Hematopoietic multipotent progenitor cell treated with erythropoietin and hydrocortisone succinate and interleukin-3 and kit ligand, for 15 days (in vitro differentiated cells): ENCODE results near the gene NR3C2.

Experiments
- DNase-seq: peaks from one replicate; pipeline ENCODE4 v3.0.0-alpha.2; 2015; ENCODE audit warnings: low spot score

The NR3C2 gene

DNA sequence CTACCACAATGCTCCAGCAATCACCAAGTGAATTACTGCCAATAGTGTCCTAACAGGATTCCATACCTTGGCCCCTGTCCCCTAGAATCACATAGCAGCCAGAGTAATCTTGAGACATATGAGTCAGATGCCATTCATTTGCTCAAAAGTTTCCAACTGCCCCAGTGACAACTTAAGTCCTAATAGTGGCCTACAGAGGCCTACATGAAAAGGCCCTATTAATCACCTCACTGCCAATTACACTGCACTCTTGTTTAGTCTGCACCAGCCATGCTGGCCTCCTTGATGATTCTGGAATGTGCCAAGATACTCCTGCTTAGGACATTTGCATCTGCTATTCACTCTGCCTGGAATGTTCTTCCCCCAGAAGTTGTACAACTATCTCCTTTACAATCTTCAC, 130.7 kb downstream of the NR3C2 start:
- DNase-seq, result no peak

DNA sequence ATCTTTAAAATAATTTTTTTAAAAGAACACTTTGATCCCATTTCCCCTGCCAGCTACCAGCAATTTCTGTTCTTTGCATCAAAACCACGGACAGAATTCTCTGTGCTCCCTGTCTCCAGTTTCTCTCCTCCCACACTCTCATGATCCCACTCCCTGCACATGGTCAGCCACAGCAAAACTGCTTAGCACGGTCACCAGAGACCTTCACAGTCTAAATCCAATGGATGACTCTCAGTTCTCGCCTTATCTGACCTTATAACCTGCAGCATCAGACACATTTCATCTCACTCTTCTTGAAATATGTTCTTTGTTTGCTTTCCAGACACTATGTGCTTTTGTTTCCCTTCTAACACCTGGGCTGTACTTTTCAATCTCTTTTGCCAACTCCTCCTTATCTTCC, 131.5 kb downstream of the NR3C2 start:
- DNase-seq, result no peak

DNA sequence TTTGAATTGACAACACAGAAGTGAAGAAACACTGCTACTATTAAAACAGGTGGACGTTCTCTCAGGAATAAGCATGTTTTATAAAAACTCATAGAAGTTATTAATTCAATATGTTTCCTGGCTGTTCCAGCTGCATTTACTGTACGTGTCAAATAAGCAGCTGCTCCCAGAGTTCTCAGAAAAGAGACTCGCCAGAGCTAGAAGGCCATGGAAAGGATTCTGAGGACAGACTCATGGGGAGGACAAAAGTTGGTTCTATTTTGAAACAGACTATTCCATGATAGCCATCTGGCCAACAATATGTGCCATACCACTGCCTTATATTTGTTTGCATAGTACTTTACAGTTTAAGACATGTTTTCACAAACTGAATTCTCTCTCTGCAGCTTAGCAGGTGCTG, 136.5 kb downstream of the NR3C2 start:
- DNase-seq, result no peak

DNA sequence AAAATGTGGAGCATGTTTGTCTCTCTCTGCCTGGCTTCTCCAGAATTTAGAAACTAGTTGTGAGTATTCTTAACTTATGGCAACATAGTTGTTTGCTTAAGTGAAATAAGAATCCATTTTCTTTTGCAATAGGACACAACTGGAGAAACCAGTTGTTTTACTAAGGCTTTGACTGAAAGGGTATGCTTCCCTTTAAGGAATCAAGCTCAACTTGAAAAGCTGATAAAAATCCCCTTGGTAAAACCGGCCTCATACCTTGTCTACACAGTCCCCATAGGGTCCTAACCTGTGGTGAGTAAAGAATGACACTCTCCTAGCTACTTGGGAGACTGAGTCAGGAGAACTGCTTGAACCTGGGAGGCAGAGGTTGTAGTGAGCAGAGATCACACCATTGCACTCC, 139.8 kb downstream of the NR3C2 start:
- DNase-seq, result no peak

DNA sequence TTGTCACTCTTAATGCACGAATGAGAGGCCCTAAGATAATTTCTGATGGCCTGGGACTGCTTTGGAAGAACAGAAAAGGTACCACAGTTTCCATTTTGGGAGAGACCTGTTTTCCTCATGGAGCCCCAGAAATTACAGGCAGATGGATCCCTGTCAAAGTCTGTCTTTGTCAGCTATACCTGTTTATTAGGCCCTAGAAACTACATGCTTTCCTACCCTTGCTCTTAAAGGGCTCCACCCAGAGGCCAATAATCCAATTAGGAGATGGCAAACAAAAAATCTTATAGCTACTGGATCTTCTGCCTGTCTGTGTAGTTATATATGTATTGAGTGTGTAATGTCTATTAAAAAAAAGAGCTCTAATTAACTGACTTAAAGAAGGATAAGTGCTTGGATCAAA, 141.3 kb downstream of the NR3C2 start:
- DNase-seq, result no peak

DNA sequence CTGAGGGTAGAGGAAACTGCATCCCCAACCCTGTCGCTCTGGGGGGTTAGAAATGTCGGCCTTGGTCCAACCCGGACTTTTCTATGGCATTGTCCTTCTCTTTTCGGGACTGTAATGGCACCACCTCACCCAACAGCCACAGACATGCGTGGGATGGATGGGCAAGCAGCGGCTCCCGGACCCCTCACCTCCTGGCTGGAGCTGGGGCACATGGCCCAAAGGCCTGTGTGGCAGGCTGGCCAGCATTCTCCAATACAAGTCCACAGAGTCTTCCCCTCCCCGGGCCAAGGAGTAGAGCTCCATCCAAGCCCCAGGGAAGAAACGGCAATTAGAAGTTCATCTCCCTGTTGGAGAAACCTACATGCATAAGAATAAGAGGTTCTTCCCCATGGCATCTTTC, 142.9 kb downstream of the NR3C2 start:
- DNase-seq, result no peak

DNA sequence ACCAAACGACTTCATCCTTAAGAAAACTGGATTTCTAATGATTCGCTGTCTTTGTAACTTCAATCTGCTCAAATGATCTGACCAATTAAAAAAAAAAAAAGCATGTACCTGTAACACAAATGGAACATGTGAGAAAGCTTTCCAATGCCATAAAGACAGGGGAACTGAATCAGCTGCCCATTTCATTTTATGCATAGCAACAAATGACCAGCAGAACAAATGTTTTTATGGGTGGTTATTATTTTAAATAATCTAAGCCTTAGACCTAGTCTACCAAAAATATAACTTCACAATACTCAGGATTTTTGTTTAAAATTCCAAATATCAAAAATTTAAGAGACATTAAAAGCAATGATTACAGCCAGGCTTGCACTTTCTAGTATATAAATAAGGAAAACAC, 145.7 kb downstream of the NR3C2 start:
- DNase-seq, result no peak

DNA sequence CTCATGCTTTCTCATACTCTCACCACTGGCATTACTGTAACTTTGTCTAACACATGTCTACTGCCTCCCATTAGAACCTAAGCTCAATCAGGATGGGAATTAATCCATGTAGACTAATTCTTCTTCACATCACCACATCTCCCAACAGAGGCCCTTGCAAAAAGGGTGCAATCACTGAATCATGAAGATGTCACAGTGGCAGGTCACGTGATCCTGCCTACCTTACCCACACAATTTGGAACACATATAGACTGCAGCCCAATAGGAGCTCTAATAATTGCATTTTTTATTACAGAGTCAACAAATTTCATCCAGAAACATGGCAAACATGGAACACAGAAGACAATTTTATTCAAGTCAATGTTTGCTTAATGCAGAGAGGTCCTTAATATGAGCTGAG, 146.6 kb downstream of the NR3C2 start:
- DNase-seq, result no peak

DNA sequence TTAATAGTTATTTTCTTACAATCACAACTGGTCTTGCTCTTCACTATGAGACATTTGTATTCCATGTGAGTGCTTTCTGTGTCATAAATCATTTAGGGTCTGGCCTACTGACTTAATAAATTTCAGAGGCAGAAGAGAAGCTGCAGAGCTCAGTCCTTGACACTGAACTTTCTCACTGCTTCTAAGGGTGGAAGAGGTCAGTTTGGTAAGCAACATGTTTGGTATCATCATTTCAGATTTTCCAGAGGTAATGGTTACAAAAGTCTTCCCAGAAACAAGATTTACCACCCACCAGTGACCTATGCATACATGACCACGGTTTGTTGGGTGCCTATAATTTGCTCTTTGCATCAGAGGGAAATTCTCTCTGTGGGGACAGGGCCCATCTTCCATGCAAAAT, 148.6 kb downstream of the NR3C2 start:
- DNase-seq, result no peak

DNA sequence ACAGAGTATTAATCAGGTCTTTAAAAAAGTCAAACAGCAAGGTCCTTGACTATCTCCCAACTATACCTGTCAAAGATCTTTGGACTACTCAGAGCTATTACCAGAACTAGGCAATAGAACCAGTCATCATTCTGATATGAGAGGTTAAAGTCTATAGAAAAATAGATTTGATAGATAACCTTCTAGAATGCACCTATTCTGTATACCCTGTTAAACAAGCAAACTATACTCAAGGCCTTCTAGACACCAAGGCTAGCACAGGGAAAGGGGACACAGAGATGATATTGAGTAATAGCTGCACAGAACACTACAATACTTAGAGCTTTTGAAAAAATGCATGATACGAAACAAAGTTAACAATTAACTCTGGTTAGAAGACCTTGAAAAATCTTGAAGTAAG, 149.5 kb downstream of the NR3C2 start:
- DNase-seq, result no peak

DNA sequence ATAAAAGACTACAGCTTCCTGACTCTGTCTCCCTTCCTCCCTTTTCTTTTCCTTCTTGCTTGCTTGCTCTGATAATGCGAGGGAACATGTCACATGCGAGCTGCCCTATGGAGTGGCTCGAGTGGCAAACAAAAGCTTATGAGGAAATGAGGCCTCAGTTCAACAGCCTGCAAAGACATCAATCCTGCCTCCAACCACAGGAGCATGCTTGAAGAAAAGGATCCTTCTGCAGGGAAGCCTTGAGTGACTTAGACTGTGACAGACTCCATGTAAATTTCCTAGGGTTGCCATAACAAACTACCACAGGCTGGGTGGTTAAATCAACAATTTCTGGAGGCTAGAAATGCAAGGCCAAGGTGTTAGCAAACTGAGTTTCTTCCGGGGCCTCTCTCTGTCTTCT, 152.5 kb downstream of the NR3C2 start:
- DNase-seq, result no peak

DNA sequence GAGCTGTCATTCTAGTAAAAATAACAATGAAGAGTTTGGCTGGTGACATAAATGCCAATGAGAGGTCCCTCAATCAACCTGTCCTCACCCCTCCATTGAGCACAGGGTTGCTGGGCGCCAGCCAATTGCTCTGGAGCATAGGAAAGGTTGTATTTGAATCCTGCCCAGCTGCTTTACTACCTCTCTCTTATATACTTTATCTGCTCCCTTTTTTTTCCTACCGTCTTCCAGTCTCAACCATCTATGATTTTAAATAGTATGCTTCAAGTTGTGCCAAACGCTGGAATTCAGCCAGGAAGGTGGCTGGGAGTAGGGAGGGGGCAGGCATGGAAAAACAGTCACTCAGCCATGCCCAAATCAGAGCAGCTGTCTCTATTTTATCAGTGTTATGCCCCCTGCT, 153.8 kb downstream of the NR3C2 start:
- no peak for DNase-seq

DNA sequence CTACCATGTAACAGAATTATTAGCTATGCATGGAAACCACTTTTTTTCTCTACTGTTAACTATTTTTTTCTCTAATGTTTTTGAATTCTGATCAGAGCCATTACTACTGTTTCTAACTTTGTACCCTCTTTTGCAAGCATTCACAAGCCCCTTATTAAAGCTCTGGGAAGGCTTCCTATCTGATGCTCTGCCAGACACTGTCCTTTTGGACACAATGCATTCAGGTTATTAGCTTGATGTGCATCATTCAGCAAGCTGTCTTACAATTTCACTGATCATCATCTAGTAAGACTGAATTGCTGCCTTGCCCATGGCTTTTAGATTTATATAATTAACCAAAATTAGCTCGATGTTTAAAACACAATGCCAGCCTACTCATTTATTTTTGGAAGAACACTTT, 155.1 kb downstream of the NR3C2 start:
- DNase-seq, result no peak

DNA sequence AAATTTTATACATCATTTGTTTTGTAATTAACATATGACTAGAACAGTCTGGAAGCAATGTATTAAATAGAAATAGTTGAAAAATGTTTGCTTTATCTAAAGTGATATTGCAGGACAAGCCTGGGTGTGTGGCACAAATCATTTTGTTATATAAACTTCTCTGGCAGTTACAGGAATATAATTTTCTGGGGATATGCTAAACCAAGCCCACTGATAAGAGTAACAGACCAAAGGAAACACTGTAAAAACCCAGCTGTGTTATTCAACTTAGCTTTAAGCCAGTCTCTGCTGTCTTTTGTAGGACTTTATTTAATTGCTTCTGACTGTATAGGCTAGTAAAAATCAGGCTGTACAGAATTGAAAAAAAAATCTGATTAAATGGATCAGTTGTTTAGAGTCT, 156.2 kb downstream of the NR3C2 start:
- DNase-seq, result no peak

DNA sequence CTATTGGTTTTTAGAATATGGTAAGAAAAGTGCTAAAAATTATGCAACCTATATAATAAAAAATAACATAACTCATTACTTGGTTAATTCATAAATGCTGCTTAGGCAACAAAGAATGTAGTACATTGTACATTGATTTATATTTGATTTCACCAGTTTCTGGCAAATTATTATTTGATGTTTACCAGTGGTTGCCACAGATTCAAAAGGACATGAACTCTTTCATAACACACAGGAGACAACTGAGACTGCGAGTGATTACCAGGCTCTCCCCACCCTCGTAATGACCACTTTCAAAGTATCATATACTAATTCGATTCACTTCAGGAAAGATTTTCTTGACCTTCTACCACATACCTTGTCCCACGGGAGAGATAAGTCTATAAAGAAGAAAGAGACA, 158.5 kb downstream of the NR3C2 start:
- DNase-seq, result no peak

DNA sequence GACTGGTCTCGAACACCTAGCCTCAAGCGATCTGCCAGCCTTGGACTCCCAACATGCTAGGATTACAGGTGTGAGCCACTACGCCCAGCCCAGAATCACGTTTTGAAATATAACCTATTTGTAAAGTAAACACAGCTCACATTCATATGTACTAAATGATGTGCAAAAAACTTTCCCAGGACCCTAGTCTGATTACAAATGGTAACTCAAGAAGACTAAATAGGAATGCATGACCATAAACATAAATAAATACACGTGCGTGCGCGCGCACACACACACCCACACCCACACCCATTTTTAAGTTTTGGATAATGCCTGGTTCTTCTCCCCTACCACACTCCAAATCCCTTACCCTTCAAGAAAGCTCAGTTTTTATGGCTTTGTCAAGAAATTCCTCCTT, 163.9 kb downstream of the NR3C2 start:
- DNase-seq, result no peak

DNA sequence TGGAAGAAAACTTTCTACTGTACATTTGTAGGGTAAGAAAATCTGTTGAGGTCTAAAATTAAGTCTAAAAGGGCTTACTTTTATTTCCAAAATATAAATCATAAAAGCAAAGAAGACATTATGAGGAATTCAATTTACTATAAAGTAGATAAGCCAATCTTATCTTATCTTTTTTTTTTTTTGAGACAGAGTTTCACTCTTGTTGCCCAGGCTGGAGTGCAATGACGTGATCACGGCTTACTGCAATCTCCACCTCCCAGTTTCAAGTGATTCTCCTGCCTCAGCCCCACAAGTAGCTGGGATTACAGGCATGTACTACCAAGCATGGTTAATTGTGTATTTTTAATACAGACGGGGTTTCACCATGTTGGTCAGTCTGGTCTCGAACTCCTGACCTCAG, 166.9 kb downstream of the NR3C2 start:
- no peak for DNase-seq

DNA sequence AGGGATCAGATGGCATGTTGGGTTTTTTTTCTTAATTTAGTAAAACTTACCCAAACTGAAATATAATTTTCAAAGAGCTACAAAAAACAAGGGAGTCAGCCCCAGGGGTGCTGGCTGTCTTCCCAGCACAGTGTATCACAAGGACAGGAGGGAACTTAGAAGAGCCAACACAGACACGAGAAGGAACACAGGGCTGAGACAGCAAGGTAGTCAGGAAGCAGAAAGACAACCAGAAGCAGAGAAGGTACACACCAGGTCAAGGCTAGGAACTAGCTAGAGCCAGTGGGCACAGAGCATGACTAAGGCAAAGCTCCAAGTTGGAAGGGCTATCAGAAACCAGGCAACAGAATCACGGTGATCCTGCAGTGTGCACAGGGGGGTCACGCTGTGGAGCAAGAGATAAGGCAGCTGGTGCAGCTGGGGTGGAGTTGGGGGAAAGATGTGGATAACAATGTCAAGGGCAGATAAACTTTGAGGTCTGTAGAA, 168.7 kb downstream of the NR3C2 start:
- peak; percentile 45 for DNase-seq

DNA sequence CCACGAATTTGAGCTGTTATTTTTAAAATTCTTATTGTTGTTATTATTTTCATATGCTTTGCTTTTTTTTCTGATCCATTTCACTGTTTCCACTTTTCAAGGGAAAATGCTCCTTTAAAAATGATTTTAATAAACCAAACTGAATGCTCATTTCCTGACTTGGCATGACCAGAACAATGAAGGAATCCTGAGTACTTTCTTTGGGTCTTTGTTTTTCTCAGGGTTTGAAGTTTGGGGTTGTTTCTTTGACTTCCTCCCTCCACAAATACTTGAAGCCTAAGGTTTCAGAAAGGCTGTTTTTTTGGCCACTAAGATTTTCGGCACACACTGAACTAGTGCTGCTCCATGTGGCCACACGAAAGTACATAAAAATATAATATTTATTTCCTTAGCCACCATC, 171.0 kb downstream of the NR3C2 start:
- no peak for DNase-seq

DNA sequence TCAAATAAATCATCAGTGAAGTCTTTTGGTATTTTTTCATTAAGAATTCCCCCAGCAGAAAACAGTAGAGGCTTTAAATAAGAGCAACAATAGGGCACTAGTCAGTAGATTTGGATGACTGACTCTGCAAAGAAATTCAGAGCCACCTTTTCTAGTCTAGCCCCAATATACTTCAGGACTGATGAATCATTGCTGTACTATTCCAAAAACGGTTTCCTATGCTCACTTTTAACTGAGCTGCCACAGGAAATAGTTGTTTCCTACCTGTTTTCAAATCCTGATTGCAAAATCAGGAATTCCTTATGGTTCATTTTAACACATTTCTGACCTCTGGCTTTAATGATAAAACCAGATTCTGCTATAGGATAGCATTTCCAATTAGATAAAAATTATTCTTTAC, 171.6 kb downstream of the NR3C2 start:
- DNase-seq, result no peak

DNA sequence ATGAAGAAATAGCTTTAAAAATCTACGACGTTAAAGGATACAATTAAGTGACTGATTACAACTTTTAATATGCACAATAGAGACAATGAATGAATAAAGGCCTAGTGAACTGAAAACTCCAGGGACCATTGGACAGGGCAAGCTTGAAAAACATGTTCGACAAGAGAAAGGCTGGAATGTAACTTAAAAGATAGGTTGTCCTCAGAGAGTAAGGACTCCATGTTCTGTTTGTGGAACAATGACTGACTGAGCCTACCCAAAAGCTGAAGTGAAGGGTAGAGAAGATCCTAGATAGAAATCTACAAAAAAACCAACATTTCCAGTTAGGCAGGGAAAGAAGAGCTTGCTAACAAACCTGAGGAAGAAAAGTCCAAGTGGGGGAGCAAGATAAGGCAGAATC, 173.4 kb downstream of the NR3C2 start:
- no peak for DNase-seq

DNA sequence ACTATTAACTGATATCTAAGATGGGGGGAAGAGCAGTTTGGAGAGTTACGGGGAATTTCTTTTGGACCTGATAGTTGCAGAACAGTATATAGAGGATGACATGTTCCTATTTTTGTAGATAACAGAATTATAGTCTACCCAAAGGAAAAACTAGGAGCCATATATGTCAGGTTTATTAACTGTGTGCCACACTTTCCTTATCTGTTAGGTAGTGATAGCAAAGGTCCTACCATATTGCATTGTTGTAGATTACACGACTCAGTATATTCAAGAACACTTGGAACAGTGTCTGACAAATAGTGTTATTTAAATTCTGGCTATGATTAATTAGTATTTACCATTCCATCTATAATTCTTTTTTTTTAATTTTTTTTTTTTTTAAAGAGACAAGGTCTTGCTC, 175.3 kb downstream of the NR3C2 start:
- no peak for DNase-seq

DNA sequence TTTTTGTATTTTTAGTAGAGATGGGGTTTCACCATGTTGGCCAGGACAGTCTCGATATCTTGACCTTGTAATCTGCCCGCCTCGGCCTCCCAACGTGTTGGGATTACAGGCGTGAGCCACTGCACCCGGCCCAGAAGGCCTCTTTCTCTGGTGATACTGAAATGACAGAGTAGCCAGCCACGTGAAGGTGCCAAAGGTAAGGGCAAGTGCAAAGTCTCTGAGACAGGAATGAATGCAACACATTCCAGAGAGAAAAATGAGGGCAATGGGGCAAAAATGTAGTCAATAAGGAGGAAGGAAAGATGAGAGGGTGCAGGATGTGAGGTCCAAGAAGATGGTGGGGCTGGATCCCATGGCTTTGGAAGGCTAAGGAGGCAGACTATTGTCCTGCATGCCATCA, 176.0 kb downstream of the NR3C2 start:
- DNase-seq, result no peak

DNA sequence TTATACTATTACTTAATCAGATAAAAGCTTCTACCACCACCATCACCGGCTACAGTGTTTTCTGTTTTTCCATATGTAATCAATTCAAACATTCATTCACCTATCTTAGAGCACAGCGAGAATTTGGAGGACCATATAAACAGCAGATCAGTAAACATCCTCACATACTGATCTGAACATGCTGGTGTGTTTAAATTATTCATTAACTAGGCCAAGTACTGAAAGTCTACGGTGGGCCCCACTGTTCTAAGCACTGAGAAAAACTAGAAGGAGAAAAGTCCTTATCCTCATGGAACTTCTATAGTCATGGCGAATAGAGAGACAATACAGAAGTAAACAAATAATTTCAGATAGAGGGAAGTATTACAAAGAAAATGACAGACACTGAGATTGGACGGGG, 176.6 kb downstream of the NR3C2 start:
- no peak for DNase-seq

DNA sequence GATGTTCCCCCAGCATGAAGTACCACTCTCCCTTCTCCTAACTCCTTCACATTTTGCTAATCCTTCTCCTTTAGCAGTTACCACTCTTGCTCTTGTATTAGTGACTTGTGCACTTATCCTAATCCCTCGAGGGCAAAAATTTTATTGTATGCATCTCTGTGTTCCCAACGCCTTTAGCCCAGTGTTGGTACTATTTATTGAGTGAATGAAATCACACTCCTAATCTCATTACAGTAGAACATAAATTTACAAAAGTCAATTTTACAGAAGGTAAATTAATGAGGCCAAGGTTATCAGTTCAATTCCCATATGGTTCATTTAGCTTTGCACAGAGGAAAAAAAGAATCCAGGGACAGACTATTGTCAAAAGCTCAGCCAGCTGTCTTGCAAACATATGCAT, 178.4 kb downstream of the NR3C2 start:
- no peak for DNase-seq
